Endothelial cell of umbilical vein (primary cell): ENCODE data around the gene MYO1F.
"Not testable (repeated sequence)": the region's sequence is repeated elsewhere in the genome, so short reads cannot be mapped to it uniquely, and the experiment has no call there.

Experiments
- EZH2 ChIP-seq: IDR thresholded peaks from 2 replicates; pipeline ENCODE4 v1.6.1; 2012; ENCODE audit warnings: borderline replicate concordance, low read depth, mild to moderate bottlenecking, moderate library complexity, low read length, inconsistent platforms; ENCODE audit not compliant: severe bottlenecking
- POLR2AphosphoS5 ChIP-seq: IDR thresholded peaks from 2 replicates; pipeline ENCODE4 v1.6.1; 2012; ENCODE audit warnings: low read depth, mild to moderate bottlenecking, control low read depth, low read length, moderate library complexity; ENCODE audit not compliant: insufficient read depth
- TF ChIP-seq, protein P1 (sequence below), 2 donors: IDR thresholded peaks; 1 replicate in 1 of 2; 2 replicates in 1 of 2; pipeline ENCODE4 v1.5.1; 2011; ENCODE audit warnings: low read length in 2 of 2, mild to moderate bottlenecking in 2 of 2, moderate library complexity in 2 of 2, control low read depth in 1 of 2, inconsistent platforms in 1 of 2, low read depth in 1 of 2; ENCODE audit not compliant: insufficient read depth in 1 of 2; ENCODE audit errors: extremely low read depth in 1 of 2
- TF ChIP-seq, protein P2 (sequence below): IDR thresholded peaks from 2 replicates; pipeline ENCODE4 v1.6.1; 2011; ENCODE audit not compliant: insufficient read depth, insufficient read length

DNA sequence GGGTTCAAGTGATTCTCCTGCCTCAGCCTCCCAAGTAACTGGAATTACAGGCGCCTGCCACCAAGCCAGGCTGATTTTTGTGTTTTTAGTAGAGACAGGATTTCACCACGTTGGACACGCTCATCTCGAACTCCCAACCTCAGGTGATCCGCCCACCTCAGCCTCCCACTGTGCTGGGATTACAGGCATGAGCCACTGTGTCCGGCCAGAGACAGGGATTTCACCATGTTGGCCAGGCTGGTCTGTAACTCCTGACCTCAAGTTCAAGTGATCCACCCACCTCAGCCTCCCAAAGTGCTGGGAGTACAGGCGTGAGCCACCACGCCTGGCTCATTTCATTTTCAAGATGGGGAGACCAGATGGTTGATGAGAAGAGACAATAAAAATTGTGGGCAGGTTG, 12.4 kb downstream of the MYO1F start:
- TF ChIP-seq EZH2, POLR2AphosphoS5: not testable (repeated sequence)
- TF ChIP-seq, protein P1, sequence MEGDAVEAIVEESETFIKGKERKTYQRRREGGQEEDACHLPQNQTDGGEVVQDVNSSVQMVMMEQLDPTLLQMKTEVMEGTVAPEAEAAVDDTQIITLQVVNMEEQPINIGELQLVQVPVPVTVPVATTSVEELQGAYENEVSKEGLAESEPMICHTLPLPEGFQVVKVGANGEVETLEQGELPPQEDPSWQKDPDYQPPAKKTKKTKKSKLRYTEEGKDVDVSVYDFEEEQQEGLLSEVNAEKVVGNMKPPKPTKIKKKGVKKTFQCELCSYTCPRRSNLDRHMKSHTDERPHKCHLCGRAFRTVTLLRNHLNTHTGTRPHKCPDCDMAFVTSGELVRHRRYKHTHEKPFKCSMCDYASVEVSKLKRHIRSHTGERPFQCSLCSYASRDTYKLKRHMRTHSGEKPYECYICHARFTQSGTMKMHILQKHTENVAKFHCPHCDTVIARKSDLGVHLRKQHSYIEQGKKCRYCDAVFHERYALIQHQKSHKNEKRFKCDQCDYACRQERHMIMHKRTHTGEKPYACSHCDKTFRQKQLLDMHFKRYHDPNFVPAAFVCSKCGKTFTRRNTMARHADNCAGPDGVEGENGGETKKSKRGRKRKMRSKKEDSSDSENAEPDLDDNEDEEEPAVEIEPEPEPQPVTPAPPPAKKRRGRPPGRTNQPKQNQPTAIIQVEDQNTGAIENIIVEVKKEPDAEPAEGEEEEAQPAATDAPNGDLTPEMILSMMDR (IDR thresholded peaks at IDR 0.05; ENCODE audit: extremely low read depth in 1 of 2, insufficient read depth in 1 of 2, low read depth in 1 of 2, low read length in 2 of 2), result not testable (repeated sequence)
- TF ChIP-seq, protein P2, sequence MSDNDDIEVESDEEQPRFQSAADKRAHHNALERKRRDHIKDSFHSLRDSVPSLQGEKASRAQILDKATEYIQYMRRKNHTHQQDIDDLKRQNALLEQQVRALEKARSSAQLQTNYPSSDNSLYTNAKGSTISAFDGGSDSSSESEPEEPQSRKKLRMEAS, result not testable (repeated sequence)
